Fibroblast of upper back skin (primary cell): ENCODE data around the gene ZC3H13.
A peak's percentile ranks its signal among the peaks of the same experiment; 100 is the strongest.

Experiments used
- DNase-seq: peaks from one replicate; pipeline ENCODE4 v3.0.0-alpha.2; 2013

ZC3H13 gene

GRCh38 chr13:45934283-45934682 is 118.3 kb downstream of the ZC3H13 start:
- DNase-seq: no peak

GRCh38 chr13:45933203-45933908 is 119.2 kb downstream of the ZC3H13 start:
- DNase-seq: no peak

- no peak for DNase-seq
These were observed 119.9 kb downstream of the ZC3H13 start for GRCh38 chr13:45932676-45933075.

- no peak for DNase-seq
These were observed 120.4 kb downstream of the ZC3H13 start for GRCh38 chr13:45932172-45932571.

- no peak for DNase-seq
These were observed 121.3 kb downstream of the ZC3H13 start for GRCh38 chr13:45931211-45931610.

- no peak for DNase-seq
These were observed 122.4 kb downstream of the ZC3H13 start for GRCh38 chr13:45930177-45930576.

GRCh38 chr13:45928843-45929242 is 123.7 kb downstream of the ZC3H13 start:
- DNase-seq: no peak

GRCh38 chr13:45928176-45928575 is 124.4 kb downstream of the ZC3H13 start:
- DNase-seq: no peak

- no peak for DNase-seq
These were observed 125.8 kb downstream of the ZC3H13 start for GRCh38 chr13:45926741-45927140.

- DNase-seq: no peak
These were observed 127.4 kb downstream of the ZC3H13 start for GRCh38 chr13:45925151-45925550.

GRCh38 chr13:45921162-45921736 is 131.3 kb downstream of the ZC3H13 start:
- DNase-seq: no peak

- DNase-seq: no peak
These were observed 133.9 kb downstream of the ZC3H13 start for GRCh38 chr13:45918597-45918996.

- no peak for DNase-seq
These were observed 135.5 kb downstream of the ZC3H13 start for GRCh38 chr13:45917019-45917418.

- no peak for DNase-seq
These were observed 136.7 kb downstream of the ZC3H13 start for GRCh38 chr13:45915686-45916439.

GRCh38 chr13:45909673-45910072 is 142.9 kb downstream of the ZC3H13 start:
- peak; percentile 11 for DNase-seq

GRCh38 chr13:45909089-45909488 is 143.5 kb downstream of the ZC3H13 start:
- no peak for DNase-seq

- DNase-seq: no peak
These were observed 145.0 kb downstream of the ZC3H13 start for GRCh38 chr13:45907503-45907902.
